Upper lobe of left lung (tissue), 4 donors: ENCODE results near the gene TDP2.

Source experiments
- EP300 ChIP-seq, 4 donors: sonication (generic); formaldehyde crosslinking; IDR thresholded peaks; one replicate each; pipeline ENCODE4 v1.5.1; 2017; ENCODE audit warnings: antibody characterized with exemption in 4 of 4, control low read depth in 2 of 4
- POLR2A ChIP-seq, 4 donors: fragments of 450-650 bp; IDR thresholded peaks; one replicate each; pipeline ENCODE4 v1.5.1; 2016 to 2017; ENCODE audit warnings: antibody characterized with exemption in 4 of 4, mild to moderate bottlenecking in 2 of 4
- TF ChIP-seq, protein P1 (sequence below), 6 experiments: fragments of 450-650 bp in 4 of 6; fragments of 200-600 bp in 2 of 6; sonication (generic) in 2 of 6; IDR thresholded peaks; one replicate each; pipeline ENCODE4 v1.5.1; 2016 to 2019; ENCODE audit warnings: antibody characterized with exemption in 6 of 6

DNA sequence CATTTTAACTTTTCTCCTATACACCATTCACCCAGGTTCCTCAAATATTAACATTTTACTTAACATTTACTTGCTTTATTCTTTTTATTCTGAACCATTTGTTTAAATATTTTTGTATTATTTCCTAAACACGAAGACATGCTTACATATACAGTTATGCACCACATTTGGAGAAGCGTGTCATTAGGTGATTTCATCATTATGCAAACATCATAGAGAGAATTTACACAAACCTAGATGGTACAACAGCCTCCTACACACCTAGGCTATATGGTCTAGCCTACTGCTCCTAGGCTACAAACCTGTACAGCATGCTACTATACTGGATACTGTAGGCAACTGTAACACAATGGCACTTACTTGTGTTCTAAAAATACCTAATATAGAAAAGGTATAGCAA lies 6.6 kb downstream of the TDP2 start:
- TF ChIP-seq, protein P1, sequence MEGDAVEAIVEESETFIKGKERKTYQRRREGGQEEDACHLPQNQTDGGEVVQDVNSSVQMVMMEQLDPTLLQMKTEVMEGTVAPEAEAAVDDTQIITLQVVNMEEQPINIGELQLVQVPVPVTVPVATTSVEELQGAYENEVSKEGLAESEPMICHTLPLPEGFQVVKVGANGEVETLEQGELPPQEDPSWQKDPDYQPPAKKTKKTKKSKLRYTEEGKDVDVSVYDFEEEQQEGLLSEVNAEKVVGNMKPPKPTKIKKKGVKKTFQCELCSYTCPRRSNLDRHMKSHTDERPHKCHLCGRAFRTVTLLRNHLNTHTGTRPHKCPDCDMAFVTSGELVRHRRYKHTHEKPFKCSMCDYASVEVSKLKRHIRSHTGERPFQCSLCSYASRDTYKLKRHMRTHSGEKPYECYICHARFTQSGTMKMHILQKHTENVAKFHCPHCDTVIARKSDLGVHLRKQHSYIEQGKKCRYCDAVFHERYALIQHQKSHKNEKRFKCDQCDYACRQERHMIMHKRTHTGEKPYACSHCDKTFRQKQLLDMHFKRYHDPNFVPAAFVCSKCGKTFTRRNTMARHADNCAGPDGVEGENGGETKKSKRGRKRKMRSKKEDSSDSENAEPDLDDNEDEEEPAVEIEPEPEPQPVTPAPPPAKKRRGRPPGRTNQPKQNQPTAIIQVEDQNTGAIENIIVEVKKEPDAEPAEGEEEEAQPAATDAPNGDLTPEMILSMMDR (IDR thresholded peaks at IDR 0.05) = no peak
- TF ChIP-seq POLR2A (IDR thresholded peaks at IDR 0.05) (no peak), EP300 (IDR thresholded peaks at IDR 0.05) (no peak)
